Fibroblast of mammary gland (primary cell): ENCODE results near the gene CDH15.

Experiments
- DNase-seq: peaks from one replicate; pipeline ENCODE4 v3.0.0-alpha.2; 2010; ENCODE audit warnings: low read depth
- H3K4me3 ChIP-seq: 2 replicates; pipeline ENCODE4 v1.5.1; 2011; ENCODE audit warnings: low read depth, mild to moderate bottlenecking, low read length, moderate library complexity; ENCODE audit not compliant: control insufficient read depth
- TF ChIP-seq, protein P1 (sequence below): conservative IDR thresholded peaks from 2 replicates; pipeline ENCODE4 v1.5.1; 2011; ENCODE audit warnings: low read depth, low read length, inconsistent platforms; ENCODE audit not compliant: control insufficient read depth, insufficient read depth

The CDH15 gene

DNA sequence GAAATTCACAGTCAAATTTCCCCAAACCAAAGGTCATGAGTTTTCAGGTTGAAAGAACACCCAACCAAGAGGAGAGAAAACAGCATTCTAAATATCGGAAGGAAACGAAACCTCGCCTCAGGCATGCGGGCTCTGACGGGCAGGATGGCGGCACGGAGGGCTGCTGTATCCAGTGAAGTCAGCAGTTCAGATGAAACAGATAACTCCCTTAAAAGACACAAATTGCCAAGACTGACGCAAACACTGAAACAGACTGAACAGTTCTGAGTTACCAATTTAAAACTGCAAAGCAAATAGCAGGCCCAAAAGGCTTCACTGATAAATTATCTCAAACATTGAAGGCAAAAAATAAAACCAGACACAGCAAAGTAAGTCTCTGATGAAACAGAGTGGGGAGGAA is 20.6 kb upstream of the CDH15 start:
- no peak for DNase-seq
- no peak overlapping the region for H3K4me3 ChIP-seq
- TF ChIP-seq, protein P1, sequence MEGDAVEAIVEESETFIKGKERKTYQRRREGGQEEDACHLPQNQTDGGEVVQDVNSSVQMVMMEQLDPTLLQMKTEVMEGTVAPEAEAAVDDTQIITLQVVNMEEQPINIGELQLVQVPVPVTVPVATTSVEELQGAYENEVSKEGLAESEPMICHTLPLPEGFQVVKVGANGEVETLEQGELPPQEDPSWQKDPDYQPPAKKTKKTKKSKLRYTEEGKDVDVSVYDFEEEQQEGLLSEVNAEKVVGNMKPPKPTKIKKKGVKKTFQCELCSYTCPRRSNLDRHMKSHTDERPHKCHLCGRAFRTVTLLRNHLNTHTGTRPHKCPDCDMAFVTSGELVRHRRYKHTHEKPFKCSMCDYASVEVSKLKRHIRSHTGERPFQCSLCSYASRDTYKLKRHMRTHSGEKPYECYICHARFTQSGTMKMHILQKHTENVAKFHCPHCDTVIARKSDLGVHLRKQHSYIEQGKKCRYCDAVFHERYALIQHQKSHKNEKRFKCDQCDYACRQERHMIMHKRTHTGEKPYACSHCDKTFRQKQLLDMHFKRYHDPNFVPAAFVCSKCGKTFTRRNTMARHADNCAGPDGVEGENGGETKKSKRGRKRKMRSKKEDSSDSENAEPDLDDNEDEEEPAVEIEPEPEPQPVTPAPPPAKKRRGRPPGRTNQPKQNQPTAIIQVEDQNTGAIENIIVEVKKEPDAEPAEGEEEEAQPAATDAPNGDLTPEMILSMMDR: no peak

GRCh38 chr16:89152831-89153700 is 18.5 kb upstream of the CDH15 start:
- no peak for DNase-seq
- H3K4me3 ChIP-seq: no peak overlapping the region
- TF ChIP-seq, protein P1: no peak

DNA sequence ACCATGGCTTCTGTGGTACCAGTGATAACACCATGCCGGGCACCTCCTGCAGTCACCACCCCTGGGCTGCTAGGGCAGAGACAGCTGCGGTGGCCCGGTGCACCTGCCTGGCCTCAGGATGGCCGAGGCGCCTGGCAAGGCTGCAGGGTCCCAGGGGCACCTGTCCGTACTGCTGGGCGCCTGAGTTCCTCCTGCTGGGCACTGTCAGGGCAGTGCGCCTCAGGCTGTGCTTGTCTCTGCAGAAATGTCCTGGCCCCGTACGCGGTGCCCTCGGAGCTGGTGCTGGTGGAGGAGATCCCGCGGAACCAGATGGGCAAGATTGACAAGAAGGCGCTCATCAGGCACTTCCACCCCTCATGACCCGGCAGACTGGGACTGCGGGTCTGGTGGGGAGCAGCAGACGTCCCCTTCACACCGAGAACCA is 17.7 kb upstream of the CDH15 start:
- no peak overlapping the region for H3K4me3 ChIP-seq
- TF ChIP-seq, protein P1: no peak
- DNase-seq: no peak

GRCh38 chr16:89154390-89155183 is 17.0 kb upstream of the CDH15 start:
- TF ChIP-seq, protein P1: no peak
- DNase-seq: no peak
- H3K4me3 ChIP-seq: no peak overlapping the region

DNA sequence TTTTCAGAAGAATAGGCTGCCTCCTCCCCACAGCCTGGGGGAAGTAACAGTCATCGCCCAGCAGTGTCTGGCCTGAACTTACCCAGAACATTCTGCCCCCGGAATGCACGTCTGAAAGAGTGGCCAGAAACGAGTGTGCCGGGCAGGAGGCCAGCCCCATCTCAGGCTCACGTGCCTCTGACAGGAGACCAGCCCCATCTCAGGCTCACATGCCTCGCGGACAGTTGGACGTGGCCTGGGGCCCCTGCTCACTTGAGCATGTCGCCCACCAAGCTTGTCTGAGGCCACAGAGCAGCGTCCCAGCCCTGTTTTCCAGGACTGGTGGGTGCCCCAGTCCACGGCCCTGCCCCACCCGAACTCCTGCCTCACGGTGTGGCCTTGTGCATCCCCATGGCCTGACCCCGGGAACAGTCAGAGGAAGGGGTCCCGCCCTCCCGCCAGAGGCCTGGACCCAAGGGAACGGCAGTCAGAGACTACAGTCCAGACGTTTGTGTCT is 16.3 kb upstream of the CDH15 start:
- H3K4me3 ChIP-seq: no peak overlapping the region
- peak; percentile 83 for DNase-seq
- TF ChIP-seq, protein P1: no peak

GRCh38 chr16:89155851-89156739 is 15.5 kb upstream of the CDH15 start:
- H3K4me3 ChIP-seq: no peak overlapping the region
- peak; percentile 34 for DNase-seq
- TF ChIP-seq, protein P1: no peak
